Renal cortex interstitium (tissue), 11 donors: ENCODE measurements around the gene SLC9C1. TPM values are rescaled to one million over a fixed set of nuclear protein-coding genes. Genes with fewer than 3 reads are reported as not detected.
A peak's percentile ranks its signal among the peaks of the same experiment; 100 is the strongest.

Source experiments
- DNase-seq, 11 donors: peaks; one replicate each; pipeline ENCODE4 v3.0.0-alpha.2; 2013; ENCODE audit warnings: low read depth in 9 of 11, low spot score in 4 of 11; ENCODE audit errors: extremely low read depth in 1 of 11
- polyA plus RNA-seq, 3 donors: library from polyadenylated mRNA; unstranded; fragments of 120-200 nt; gene quantifications; one replicate each; pipeline ENCODE4 v1.2.1, GENCODE V29; 2013; ENCODE audit not compliant: insufficient read length in 3 of 3

The SLC9C1 gene
- polyA plus RNA-seq, 3 donors, result 0.61 to 0.65 (median 0.62) TPM

DNA sequence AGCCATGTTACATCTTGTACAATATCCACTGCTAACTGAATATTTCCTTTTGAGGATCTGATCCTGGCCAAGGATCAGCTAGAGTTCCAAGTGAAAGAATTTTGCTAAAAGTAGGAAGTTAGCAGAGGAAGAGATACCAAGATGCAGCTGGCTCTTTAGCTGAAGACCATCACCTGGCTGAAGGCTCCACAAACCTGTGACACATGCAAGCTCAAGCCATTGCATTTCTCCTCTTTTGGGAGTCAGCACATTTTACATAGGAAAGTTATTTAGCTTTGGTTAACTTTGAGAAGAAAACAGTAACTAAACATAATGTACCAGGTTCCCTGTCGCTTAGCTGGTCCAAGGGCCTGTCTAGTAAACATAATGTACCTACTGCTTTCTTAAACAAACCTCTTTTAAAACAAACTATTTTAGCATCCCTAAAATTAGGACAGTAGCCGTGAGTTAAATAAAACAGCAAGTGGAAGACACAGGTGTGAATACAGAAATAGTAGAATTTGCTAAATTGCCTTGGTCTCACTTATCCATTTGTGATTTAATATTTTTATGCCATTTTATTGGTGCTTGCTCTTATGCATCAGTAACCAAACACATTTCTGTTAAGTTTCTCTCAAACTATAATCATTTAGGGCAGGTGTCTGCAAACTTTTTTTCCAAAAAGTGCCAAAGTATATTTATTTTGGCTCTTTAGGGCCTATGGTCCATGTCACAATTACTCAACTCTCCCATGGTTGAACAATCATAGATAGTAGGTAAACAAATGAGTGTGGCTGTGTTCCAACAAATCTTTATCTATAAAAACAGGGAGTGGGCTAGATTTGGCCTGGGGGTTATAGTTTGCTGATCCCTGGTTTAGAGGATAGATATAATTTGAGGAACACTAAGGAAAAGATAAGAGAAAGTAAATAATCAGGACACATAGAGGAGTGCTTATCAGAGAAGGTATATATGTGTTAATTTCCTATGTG, 172.2 kb downstream of the SLC9C1 start:
- no peak for DNase-seq

DNA sequence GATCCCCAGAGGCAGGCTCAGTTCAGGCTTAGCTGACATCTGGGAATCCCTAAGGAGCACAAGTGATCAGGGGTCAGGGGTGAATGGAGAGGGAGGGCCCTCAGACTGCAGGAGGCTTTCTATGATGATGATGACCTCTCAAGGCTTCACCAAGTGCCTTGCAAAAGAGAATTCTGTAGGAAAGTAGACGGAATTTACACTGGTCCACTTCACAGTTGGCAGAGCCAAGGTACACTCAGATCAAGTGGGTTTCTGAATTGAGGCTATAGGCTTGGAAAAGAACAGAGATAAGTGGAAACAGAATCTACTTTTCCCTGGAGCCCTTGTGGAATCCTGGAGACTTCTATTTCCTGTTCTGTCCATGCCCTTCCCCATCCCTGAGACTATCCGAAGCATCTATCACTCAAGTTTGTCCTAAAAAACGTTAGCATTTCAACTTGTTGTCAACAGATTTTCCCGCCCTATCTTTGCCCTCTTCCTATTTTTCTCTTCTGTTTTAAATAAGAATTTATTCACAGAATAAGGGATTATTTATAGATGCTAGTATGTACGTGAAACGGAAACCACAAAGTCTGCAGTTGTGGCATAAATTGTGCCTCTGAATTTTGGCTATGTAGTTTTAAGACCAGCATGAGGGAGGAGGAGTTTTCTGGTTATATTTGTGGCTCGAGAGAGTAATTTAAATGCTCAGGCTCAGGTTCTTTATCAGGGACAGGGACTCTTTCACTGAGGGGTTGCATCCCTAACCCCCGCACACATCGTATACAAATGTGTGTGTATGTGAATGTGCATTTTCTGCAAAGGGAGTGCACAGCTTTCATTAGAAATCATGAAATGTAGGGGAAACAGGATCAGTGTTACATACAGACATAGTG, 173.8 kb downstream of the SLC9C1 start:
- no peak for DNase-seq

DNA sequence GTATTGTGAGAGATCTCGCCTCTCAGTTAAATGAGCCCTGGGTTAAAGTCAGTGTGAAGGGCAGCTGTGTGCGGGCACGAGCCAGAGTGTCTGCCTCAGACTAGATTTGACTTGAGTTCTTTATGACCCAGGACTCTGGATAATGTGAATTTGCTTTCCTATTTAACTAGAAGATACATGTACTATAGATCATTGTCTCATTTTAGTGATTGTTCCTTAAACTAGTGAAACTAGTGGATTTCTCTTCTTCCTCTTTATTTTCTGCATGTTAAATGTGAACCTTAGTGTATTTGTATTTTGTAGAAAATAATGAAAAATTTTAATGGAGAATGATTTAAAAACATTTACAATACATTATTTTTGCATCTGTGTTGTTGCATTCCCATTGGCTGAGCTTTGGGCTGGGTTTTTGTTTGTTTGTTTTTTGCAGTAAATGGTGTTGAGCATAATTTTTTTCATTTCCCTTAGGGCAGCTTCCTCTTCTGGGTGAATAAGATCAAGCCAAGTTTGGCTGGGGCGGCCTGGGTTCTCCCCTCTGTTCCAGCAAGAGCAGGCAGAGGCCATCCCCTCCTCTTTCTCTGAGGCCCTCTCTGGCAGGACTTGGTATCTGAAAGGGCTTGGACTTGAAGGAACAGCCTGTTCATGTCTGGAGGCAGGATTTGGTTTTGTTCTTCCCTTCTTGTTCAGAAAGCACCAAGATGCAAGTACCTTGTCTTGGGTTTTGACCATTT, 176.0 kb downstream of the SLC9C1 start:
- DNase-seq, result no peak

DNA sequence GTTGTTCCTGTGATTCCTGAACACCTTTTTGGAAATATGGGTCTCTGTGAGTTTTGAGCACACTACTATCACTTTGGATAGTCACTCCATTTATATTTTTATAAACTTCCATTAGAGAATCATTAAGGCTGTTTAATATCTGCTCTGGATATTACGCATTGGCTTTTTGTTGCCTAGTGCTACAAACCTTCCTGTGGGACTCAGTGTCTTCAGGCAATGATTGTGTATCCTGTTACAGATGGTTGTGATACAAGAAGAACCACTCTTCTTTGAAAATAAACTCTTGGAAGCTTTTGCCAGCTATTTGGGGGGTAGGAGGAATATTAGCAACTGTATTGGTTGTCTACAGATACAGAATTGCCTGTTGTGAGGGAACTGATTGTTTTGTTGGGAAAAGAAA, 176.6 kb downstream of the SLC9C1 start:
- DNase-seq, result no peak

DNA sequence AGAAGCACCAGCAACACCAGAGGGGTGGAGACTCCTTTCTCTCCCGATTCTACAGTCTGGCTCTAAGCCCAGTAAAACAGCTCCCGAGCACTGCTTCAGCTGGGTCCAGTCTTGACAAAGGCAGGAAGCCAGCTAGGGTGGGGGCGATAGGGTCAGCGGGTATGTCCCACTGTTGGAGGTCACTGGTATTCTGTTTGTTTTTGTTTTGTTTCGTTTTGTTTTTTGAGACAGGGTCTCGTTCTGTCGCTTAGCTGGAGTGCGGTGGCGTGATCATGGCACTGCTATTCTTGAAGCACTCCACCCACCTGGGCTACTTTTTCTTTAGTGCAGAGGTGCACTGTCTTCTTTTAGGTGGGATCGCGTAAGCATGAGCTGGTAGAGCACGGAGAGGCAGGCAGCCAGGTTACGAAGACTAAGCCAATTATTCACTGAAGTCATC, 177.2 kb downstream of the SLC9C1 start:
- DNase-seq, result no peak

DNA sequence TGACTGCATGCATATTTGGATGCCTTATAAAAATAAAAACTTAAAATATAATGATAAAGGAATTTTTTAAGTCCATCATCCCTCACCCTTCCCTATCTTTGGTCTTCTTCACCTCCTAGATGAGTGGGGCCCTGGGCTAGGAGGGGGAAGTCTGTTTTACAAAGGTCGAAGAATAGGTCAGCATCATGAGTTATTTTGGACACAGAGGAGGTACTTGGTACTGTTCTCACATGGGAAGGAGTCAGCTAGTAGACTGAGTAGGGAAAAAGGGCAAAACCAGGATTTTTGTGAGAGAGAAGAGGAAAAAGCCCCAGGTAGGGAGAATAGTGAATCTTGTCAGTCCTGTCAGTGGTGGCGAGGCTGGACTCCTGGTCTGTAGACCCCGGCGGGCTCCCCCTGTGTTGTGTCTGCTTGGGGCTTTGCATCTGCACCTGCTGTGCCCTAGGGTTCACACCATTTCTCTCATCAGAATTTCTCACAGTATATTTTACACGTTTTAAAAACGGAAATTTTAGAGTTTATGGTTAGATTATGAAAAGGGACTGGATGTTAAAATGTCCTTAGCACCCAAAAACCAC, 178.1 kb downstream of the SLC9C1 start:
- DNase-seq, result no peak

DNA sequence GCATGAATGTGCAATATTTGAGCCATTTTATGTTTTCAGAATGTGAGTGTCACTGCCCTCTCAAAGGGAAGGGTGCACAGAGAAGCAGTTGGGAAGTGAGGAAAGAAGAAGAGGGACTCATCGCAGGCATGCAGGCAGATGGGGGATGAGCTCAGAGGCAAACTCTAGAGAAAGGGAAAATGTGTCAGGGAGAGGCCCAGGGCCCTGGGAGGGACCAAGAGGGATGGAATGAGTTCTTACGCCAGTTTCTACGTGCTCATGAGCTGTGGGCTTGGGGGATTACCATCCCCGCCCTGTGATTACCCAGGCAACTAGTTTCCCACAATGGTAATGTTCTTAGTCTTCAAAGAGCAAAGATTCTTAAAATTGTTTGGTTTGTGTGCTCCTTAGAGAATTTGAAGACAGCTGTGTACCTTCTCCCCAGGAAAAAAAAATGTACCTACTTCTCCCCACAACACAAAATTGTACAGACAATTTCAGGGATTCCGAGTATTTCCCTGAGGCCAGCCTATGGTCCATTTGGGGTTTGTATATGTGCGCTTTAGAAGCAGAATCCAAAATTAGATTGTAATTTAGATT, 178.8 kb downstream of the SLC9C1 start:
- no peak for DNase-seq

DNA sequence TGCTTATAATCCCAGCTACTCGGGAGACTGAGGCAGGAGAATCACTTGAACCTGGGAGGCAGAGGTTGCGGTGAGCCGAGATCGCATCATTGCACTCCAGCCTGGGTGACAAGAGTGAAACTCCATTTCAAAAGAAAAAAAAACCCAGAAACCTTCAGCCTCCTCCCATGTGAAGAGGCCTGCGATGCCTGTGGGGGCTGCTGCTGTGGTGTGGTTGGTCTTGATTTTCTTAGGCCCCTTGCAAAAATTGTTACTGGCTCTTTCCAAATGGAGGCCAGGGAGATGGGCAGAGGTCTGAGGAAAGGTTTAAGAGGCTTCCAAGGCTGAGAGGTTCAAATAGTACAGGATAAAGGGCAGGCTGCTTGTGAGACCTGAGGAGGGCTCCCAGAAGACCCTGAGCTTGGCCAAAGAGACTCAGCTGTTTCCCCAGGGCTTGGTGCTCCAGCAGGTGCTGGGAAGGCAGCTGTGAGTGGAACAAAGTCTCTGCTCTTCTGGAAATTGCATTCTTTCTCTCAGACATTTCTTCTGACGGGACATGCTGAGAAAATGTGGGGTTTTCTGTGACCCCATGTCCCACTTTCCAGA, 179.3 kb downstream of the SLC9C1 start:
- DNase-seq, result no peak

DNA sequence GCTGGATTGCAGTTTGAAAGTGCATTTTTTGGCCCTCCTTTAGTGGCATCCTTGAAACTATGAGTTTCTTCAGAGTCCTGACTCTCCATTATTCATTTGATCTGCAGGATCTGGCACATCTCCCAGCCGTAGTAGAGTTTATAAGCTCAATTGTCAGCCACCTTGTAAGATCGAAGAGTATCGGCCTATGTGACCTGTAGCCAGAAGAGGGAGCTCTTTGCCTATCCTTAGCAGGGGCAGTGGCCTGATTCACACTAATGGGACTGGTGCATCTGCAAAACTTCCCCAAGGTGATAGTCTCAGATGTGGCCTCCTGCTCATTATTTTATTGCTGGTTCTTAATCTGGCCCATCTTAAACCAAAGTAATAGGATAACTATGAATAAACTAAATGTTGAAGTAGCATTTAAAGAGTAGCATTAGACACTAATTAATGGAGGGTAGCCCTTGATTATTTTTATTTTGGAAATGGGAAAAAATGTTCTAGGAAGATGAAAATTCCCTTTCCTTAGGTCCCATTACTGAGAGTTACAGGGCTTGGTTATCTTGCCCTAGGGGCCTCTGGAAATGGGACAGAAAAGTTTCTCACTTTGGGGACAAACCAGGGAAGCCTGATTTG, 182.1 kb downstream of the SLC9C1 start:
- peak in 3 of 11 donors; percentile 41 to 47 (median 45) for DNase-seq

DNA sequence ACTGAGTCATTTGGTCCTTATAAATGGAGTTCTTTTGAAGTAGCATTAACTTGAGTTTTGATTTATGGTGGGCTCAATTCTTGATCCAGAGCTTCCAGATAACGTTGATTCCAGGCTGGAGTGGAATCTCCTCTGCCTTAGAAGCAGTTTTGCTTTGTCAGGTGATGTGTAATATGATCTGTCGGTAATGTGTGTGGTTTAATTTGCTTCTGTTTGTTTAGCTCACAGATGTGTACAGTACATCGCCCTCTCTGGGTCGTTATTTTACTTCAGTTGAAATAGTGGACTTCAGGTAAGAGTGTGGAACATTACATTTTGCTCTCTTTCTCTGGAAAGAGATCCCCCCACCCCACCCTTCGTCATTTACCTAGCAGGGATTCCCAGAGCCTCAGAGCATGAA, 184.7 kb downstream of the SLC9C1 start:
- DNase-seq, result no peak

DNA sequence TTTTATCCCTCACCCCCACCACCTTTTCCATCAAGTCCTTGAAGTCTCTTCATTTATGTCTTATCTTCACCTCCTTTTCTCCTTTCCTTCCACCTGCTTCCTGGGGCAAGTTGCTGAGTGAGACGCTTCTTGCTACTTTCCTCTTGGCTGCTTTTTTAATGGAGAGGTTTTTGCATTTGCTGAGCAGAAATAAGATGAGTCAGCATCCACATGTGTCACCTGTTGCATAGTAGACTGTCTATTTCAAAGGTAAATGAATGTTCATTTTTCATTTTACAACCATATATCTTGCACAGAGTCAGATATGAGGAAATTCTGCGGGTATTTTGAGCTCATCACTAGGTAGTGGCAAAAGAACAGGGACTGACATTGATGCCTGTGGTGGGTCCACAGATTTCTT, 189.2 kb downstream of the SLC9C1 start:
- no peak for DNase-seq

DNA sequence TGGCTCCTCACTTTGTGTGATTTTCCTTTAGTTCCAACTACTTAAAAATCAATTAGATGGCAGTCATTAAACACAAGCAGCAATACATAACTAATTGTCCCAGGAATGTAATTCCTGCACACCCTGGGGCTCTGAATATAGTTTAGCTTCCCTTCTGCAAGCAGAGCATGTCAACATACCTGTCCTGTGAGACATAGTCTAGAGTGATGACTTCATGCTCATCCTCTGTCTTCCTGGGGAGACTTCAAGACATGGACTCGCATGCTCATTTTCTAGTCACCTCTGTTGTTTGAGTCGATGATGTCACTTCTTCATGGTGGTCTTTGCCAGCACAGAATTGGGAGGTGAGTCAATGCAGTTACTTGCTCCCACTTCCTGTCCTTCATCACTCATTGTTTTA, 192.1 kb downstream of the SLC9C1 start:
- no peak for DNase-seq

DNA sequence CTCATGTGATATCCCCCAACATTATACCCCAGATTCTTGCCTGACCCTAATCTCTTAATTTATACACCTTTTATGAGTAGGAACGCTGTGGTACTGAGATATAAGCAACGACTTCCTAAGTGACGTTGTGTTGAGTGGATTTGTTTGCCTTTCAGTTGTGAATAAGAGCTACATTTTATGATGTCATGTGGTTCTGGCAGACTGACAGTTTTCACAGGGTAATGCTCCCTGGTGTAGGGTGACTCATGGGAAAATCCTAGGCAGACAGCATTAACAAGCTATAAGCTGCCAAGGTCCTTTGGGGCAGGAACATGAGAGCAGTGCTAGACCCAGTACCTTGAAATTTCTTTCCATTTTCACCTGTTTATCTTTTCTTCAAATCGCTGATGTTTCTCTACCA, 196.6 kb downstream of the SLC9C1 start:
- DNase-seq, result no peak

DNA sequence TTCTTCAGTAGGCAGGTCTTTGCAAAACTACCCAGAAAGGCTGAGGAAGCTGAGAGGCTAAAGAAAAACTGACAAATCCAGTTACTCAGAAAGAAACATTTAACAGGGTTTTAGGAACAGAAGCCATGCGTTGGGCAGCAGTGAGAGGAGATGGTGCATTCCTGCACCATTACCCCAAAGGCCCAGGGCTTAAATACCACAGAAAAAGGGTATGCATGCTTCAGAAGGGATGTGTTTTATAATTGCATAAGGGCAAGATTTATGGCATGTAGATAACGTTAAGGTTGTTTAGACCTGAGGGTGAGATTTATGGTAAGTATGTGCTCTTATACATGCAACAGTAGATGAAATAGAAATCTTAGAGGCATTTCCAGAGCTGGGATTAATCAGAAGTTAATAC, 197.8 kb downstream of the SLC9C1 start:
- no peak for DNase-seq

DNA sequence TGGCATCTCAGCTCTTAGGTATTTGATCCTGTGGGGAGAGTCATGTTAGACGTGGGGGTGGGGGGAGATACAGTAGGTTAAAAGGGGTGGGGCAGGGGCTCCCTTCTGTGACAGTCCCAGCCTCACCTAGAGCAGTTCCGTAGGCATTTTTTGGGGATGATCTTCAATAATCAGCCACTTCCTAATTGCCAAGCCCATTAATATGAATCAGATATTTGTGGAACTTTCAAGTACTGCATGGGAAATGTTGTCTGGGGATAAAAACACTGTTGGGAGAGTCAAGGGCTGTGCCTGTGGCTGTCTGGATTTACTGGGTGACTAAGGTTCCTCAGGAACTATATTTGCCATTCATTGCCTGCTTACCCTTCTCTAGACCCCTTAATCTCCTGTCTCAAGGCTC, 198.3 kb downstream of the SLC9C1 start:
- DNase-seq, result no peak

DNA sequence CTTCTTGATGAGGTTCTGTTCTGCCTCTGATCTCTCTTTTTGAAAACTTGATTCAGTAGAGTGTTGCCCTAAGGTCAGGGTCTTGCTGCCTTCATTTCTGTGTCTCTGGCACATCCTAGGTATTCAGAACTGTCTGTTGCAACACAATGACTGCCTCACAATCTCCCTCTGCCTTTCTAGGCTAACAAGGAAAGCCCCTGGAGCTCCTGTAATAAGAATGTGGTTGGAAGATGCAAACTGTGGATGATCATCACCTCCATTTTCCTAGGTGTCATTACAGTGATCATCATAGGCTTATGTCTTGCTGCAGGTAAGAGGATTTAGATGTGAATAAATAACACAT, 200.9 kb downstream of the SLC9C1 start:
- DNase-seq, result no peak

DNA sequence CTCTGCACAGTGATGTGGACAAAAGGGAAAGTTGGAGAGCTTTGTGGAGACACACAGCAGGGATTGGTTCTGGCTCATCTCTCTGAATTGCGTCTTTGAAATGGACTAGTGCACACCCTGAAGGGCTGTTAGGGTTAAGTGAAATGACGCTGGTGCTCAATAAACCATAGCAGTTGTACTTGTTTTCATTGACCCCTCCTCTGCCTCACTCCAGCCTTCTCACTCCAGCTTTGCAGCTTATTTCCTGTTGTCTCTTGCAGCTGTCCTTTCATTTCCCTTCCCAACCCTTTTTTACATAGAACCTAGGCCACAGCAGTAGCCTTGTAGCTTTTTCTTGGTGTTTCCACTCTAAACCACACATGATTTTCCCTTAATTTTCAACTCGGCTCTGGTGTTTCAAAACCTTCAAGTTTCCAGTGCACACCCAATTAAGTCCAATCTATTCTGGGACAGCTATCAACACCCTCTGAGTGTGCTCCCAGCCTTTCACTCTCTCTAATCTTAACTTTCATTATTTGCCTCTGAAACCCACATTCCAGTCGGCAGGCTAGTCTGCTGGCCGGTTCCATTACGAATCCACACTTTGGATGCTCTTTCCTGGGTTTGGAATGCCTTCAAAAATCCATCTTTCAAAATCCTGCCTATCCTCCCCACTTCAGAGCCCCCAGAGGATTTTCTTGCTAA, 201.4 kb downstream of the SLC9C1 start:
- DNase-seq, result no peak
